NCI-H146 treated with DMSO at 0.1 percent for 48 hours (cell line): ENCODE measurements around the gene FAIM.
A peak's percentile ranks its signal among the peaks of the same experiment; 100 is the strongest.
"Not testable (repeated sequence)": the region's sequence is repeated elsewhere in the genome, so short reads cannot be mapped to it uniquely, and the experiment has no call there.

Source experiments
- DNase-seq: peaks from one replicate; lab custom pipeline; 2025; ENCODE audit not compliant: unreplicated experiment; lab: John Stamatoyannopoulos, UW

FAIM gene

DNA sequence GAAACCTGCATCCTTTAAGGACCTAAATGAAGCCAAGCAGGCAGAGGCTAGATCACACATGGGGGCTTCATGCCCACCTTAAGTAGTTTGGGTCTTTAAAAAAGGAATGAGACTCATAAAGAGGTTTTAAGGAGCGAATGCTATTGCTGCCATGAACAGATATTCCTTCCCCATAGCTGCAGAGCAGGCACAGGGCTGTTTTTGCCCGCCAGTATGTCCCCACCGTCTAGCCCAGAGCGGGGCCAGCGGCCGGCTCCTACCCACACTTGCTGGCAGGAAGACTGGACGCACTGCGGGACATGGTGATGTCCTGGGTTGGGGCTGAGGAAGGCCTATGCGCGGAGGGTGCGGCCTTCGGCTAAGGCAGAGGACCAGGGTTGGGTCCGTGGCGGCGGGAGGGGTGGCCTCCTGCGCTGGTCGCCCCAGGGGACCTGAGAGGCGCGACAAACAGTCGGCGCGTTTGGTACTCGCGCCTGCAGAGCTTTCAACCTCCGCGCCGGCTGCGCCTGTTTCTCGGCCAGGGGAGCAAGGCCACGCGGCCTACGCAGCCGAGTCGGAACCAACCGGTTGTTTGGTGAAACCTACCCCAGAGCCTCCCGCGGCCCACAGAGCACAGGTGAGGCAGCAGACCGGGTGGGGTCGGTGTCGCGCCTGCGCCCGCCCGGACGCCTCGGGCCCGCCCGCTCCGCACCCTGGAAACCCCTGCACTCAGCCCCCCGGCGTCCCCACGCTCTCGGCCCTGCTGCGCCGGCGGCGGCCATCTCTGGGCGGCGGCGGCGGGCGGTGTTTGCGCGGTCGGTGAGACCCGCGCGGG is at the start of gene FAIM:
Gene FAIM (plus strand): TSS at position 450 of the 814 bp plus-strand sequence. CDS start 10,956 bp downstream, outside the sequence.
- DNase-seq: peak; percentile 85

GRCh38 chr3:138559134-138559533 is 49.4 kb upstream of the FAIM start:
- no peak for DNase-seq

DNA sequence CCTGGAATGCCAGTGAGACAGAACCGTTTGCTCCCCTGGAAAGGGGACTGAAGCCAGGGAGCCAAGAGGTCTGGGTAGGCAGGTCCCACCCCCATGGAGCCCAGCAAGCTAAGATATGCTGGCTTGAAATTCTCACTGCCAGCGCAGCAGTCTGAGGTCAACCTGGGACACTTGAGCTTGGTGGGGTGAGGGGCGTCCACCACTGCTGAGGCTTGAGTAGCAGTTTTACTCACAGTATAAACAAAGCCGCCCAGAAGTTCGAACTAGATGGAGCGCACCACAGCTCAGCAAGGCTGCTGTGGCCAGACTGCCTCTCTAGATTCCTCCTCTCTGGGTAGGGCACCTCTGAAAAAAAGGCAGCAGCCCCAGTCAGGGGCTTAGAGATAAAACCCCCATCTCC is 48.1 kb upstream of the FAIM start:
- no peak for DNase-seq

GRCh38 chr3:138562902-138563301 is 45.7 kb upstream of the FAIM start:
- DNase-seq: not testable (repeated sequence)

DNA sequence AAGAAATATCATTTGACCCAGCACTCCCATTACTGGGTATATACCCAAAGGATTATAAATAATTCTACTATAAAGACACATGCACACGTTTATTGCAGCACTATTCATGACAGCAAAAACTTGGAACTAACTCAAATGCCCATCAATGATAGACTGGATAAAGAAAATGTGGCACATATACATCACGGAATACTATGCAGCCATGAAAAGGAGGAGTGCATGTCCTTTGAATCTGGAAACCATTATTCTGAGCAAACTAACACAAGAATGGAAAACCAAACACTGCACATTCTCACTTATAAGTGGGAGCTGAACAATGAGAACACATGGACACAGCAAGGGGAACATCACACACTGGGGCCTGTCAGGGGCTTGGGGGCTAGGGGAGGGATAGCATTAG is 42.3 kb upstream of the FAIM start:
- DNase-seq: not testable (repeated sequence)

DNA sequence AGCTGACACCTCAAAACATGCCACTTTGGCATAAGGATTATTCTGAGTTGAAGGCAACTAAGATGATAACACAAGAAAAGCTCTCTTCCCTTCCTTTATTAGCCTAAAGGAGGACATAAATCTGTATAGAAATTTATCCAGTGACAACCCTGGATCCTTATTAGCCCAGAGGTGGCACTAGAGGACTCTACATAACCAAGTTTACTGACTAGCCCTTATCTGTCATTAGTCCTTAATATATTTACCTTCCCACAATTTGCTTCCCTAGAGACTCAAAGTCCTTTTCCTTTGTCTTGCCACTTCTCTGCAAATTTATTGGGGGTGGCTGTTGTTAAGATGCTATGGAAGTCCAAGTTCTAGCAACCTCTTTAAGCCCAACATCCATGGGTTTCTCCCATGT is 41.2 kb upstream of the FAIM start:
- no peak for DNase-seq

GRCh38 chr3:138569090-138569489 is 39.5 kb upstream of the FAIM start:
- no peak for DNase-seq

- not testable (repeated sequence) for DNase-seq
These were observed 38.9 kb upstream of the FAIM start for GRCh38 chr3:138569624-138570023.

- DNase-seq: no peak
These were observed 35.4 kb upstream of the FAIM start for GRCh38 chr3:138573138-138573537.

GRCh38 chr3:138578141-138578540 is 30.4 kb upstream of the FAIM start:
- DNase-seq: no peak

DNA sequence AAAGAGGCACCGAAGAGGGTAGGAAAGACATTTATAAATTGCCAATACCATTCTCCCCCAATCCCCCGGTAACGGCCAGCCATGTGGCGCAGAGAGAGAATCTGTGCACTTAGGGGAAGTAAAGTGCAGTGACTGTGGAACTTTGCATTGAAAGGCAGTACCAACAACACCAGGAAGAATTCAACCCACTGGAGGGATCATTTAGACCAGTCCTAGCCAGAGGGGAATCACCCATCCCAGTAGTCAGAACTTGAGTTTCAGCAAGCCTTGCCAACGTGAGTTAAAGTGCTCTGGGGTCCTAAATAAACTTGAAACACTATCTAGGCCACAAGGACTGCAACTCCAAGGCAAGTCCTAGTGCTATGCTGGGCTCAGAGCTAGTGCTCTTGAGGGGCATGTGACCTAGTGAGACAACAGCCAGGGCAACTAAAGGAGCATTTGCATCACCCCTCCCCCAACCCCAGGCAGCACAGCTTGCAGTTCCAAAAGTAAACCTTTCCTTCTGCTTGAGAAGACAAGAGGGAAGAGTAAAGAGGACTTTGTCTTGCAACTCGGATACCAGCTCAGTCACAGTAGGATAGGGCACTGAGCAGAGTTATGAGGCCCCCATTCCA is 29.5 kb upstream of the FAIM start:
- DNase-seq: no peak

GRCh38 chr3:138587374-138587773 is 21.2 kb upstream of the FAIM start:
- DNase-seq: no peak

DNA sequence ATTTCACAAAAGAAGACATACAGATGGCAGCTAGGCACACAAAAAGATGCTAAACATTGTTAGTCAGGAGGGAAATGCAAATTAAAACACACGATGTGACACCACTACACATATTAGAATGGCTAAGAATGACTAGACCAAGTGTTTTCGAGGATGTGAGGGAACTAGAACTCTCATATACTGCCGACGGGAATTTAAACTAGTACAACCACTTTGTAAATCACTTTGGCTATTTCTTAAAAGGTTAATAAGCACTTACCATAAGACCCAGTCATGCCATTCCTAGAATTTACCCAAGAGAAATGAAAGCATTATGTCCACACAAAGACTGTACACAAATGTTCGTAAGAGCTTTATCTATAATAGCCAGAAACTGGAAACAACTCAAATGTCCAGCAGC is 20.1 kb upstream of the FAIM start:
- DNase-seq: no peak

DNA sequence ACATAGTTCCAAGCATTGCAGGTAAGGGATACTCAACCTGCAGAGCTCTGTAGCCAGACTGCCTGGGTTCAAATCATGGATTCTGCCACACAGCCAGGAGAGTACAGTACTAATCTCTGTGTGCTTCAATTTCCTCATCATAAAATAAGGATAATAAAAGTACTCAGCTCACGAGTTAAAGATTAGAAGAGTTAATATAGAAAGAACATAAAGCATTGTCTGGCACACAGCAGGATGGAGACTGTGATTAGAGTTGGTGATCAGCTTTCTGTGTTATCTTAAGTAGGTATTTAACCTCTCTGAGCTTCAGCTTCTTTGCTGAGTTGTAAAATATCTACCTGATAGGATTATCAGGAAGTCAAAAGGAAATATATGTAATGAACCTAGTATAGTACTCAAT is 17.2 kb upstream of the FAIM start:
- no peak for DNase-seq

GRCh38 chr3:138593488-138594149 is 15.0 kb upstream of the FAIM start:
- DNase-seq: no peak

GRCh38 chr3:138594150-138594934 is 14.2 kb upstream of the FAIM start, which contains the start of gene CEP70:
CEP70 (minus strand) TSS chr3:138594260; CDS start chr3:138572927, 21,333 bp downstream.
- no peak for DNase-seq

GRCh38 chr3:138594935-138595610 is 13.5 kb upstream of the FAIM start:
- DNase-seq: no peak

GRCh38 chr3:138597186-138597976 is 11.2 kb upstream of the FAIM start:
- DNase-seq: not testable (repeated sequence)

GRCh38 chr3:138598534-138598933 is 10.0 kb upstream of the FAIM start:
- DNase-seq: no peak
